ENCODE results near the gene RUFY4. TPM values are rescaled to one million over a fixed set of nuclear protein-coding genes. Genes with fewer than 3 reads are reported as not detected.

The RUFY4 gene
- total RNA-seq, 1 experiment from 2014 or later = 0.66 TPM

DNA sequence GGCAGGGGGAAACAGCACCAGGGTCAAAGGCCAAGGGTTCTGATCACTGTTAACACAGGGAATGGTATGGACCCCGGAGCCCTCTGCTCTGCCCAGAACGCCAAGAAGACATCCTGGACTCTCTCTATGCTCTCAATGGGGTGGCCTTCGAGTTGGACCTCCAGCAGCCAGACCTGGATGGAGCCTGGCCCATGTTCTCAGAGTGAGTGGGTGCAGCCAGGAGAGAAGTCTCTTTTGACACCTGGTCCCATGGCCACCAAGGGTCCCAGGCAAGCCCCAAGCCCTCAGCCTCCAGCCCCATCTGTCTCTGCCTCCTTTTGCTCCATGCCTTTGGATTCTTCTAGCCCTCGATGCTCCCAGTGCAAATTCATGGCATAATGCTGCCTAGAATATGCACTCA, 4.1 kb downstream of the RUFY4 start:
- H2AFZ ChIP-seq (ENCODE audit: low read length) = no peak overlapping the region
- no CpG with 5 or more reads among the region's 4 CpGs for WGBS (ENCODE audit: extremely low coverage, insufficient read length, low lambda C conversion rate)
- no peaks in the 10 kb centered on the region for H3K23me2 ChIP-seq (ENCODE audit: insufficient read length, low read depth, low read length, poor library complexity, severe bottlenecking)
- no peak overlapping the region for H2AK5ac ChIP-seq (ENCODE audit: insufficient read length, low read length)
- no peak overlapping the region for H2BK5ac ChIP-seq (ENCODE audit: insufficient read length, low read length)
- no peaks in the 10 kb centered on the region for H3K9me3 ChIP-seq (ENCODE audit: control insufficient read depth, low read depth, low read length)
- no peak overlapping the region for H3K18ac ChIP-seq (ENCODE audit: insufficient read length, low read depth, low read length)
- H3K23ac ChIP-seq (ENCODE audit: insufficient read length, low read depth, low read length) = no peak overlapping the region
- DNase-seq = no peak
- no peak overlapping the region for H3T11ph ChIP-seq (ENCODE audit: low read length)
- no peak overlapping the region for H3K56ac ChIP-seq (ENCODE audit: insufficient read length, low read depth, low read length)
- H3K9me3 Mint-ChIP-seq = no peaks in the 10 kb centered on the region
- no peaks in the 10 kb centered on the region; the same call in 1 of the 2 replicates for H3K4me1 ChIP-seq (ENCODE audit: insufficient read depth, low read length)
- H4K5ac ChIP-seq (ENCODE audit: insufficient read length, low read depth, low read length) = no peak overlapping the region
- no peaks in the 10 kb centered on the region for H3K79me1 ChIP-seq (ENCODE audit: insufficient read depth, low read depth, low read length, poor library complexity, severe bottlenecking)
- H3K4me1 Mint-ChIP-seq = peaks cover 10 to 24% of the 10 kb centered on the region in 2 experiments
- H2BK12ac ChIP-seq (ENCODE audit: insufficient read length, low read depth, low read length) = no peak overlapping the region
- no peak overlapping the region for H2BK120ac ChIP-seq (ENCODE audit: low read depth, low read length, poor library complexity, severe bottlenecking)
- no peak for TF ChIP-seq CTCF (conservative IDR thresholded peaks at IDR 0.05)
- H3K79me2 ChIP-seq (ENCODE audit: insufficient read depth, low read length) = no peaks in the 10 kb centered on the region
- H3K14ac ChIP-seq (ENCODE audit: insufficient read depth, low read length) = no peak overlapping the region
- H2BK20ac ChIP-seq (ENCODE audit: low read depth, low read length, poor library complexity, severe bottlenecking) = no peak overlapping the region
- H2BK15ac ChIP-seq (ENCODE audit: low read depth, low read length) = no peak overlapping the region
- H3K4me3 Mint-ChIP-seq = no peak overlapping the region
- H3K27me3 ChIP-seq (ENCODE audit: insufficient read depth, low read length) = no peaks in the 10 kb centered on the region; the same call in 1 of the 2 replicates
- no peak overlapping the region; a peak in 1 of 7 replicates for H3K27ac Mint-ChIP-seq
- no peaks in the 10 kb centered on the region; a peak in 1 of 7 replicates for H3K36me3 Mint-ChIP-seq (ENCODE audit: insufficient read depth in 1 of 3, low read depth in 3 of 3)
- peaks cover 32% of the 10 kb centered on the region for H3K27me3 Mint-ChIP-seq (ENCODE audit: low read depth)
- H4K8ac ChIP-seq (replicated peaks; ENCODE audit: insufficient read length, low read depth, low read length) = no peak overlapping the region
- H3K27ac ChIP-seq (ENCODE audit: insufficient read length, low read depth, low read length) = no peak overlapping the region
- H3K4me2 ChIP-seq (ENCODE audit: insufficient read depth, insufficient read length, low read length) = no peak overlapping the region
- H4K20me1 ChIP-seq (ENCODE audit: control insufficient read depth, insufficient read depth, insufficient read length) = no peaks in the 10 kb centered on the region
- no peak overlapping the region for H4K91ac ChIP-seq (ENCODE audit: insufficient read length, low read depth, low read length)
- no peak overlapping the region for H3K4ac ChIP-seq (ENCODE audit: low read depth, low read length)
- no peak overlapping the region for H3K9ac ChIP-seq (ENCODE audit: extremely low read depth, insufficient read length, low read length)

Measured in H9 (cell line).